IPS-20b (cell line): Measurements from ENCODE around the gene YY1.
"Not testable (repeated sequence)": the region's sequence is repeated elsewhere in the genome, so short reads cannot be mapped to it uniquely, and the experiment has no call there.

Experiments
- H3K27ac ChIP-seq: one replicate; pipeline ENCODE4 v1.5.1; 2013; ENCODE audit warnings: low read length
- H3K27me3 ChIP-seq: 2 replicates; pipeline ENCODE4 v1.6.1; 2013; ENCODE audit warnings: mild to moderate bottlenecking, low read length, inconsistent platforms; ENCODE audit not compliant: insufficient read depth
- H3K36me3 ChIP-seq: 2 replicates; pipeline ENCODE4 v1.6.1; 2013; ENCODE audit warnings: low read depth, mild to moderate bottlenecking, inconsistent platforms, low read length, moderate library complexity; ENCODE audit not compliant: insufficient read depth
- H3K4me1 ChIP-seq: 2 replicates; pipeline ENCODE4 v1.6.1; 2013; ENCODE audit warnings: mild to moderate bottlenecking, control low read depth, inconsistent platforms, low read length, moderate library complexity; ENCODE audit not compliant: insufficient read depth
- H3K4me3 ChIP-seq: 2 replicates; pipeline ENCODE4 v1.5.1; 2013; ENCODE audit warnings: mild to moderate bottlenecking, low read length, inconsistent platforms
- H3K9ac ChIP-seq: 2 replicates; pipeline ENCODE4 v1.6.1; 2013; ENCODE audit warnings: low read depth, mild to moderate bottlenecking, inconsistent platforms, low read length, moderate library complexity
- H3K9me3 ChIP-seq: 2 replicates; pipeline ENCODE4 v1.6.1; 2013; ENCODE audit warnings: mild to moderate bottlenecking, low read depth, low read length, inconsistent platforms; ENCODE audit not compliant: insufficient read depth

The YY1 gene

GRCh38 chr14:100305324-100306100 is 66.6 kb downstream of the YY1 start:
- Histone ChIP-seq H3K4me3 (peak overlapping the region; percentile 95), H3K27ac (peak overlapping the region; percentile 39), H3K9ac (peak overlapping the region; percentile 83), H3K9me3 (no peaks in the 10 kb centered on the region), H3K27me3 (peaks cover 12% of the 10 kb centered on the region; the same call in 1 of the 2 replicates), H3K36me3 (peaks cover 9% of the 10 kb centered on the region; the same call in 1 of the 2 replicates), H3K4me1 (peaks cover 6% of the 10 kb centered on the region)

GRCh38 chr14:100306101-100306997 is 67.4 kb downstream of the YY1 start, which contains the start of gene SLC25A29:
Gene SLC25A29, minus strand, starts transcription at chr14:100306444. Its CDS starts 212 bp downstream, at chr14:100306232.
- peaks cover 12% of the 10 kb centered on the region; the same call in 1 of the 2 replicates for H3K27me3 ChIP-seq
- peak within 1 kb of the TSS; percentile 88 for H3K9ac ChIP-seq
- peaks cover 9% of the 10 kb centered on the region; the same call in 1 of the 2 replicates for H3K36me3 ChIP-seq
- peak within 1 kb of the TSS; percentile 42 for H3K27ac ChIP-seq
- no peaks in the 10 kb centered on the region for H3K9me3 ChIP-seq
- H3K4me3 ChIP-seq = peak within 1 kb of the TSS; percentile 95
- peaks cover 9% of the 10 kb centered on the region for H3K4me1 ChIP-seq

- peak overlapping the region; percentile 88; the same call in 1 of the 2 replicates for H3K9ac ChIP-seq
- H3K27ac ChIP-seq = peak overlapping the region; percentile 42
- H3K4me3 ChIP-seq = peak overlapping the region; percentile 95
- peaks cover 9% of the 10 kb centered on the region for H3K4me1 ChIP-seq
- peaks cover 12% of the 10 kb centered on the region; the same call in 1 of the 2 replicates for H3K27me3 ChIP-seq
- peaks cover 9% of the 10 kb centered on the region; the same call in 1 of the 2 replicates for H3K36me3 ChIP-seq
- H3K9me3 ChIP-seq = no peaks in the 10 kb centered on the region
Measured at GRCh38 chr14:100306998-100307765, 68.2 kb downstream of the YY1 start.

- peak overlapping the region; percentile 95 for H3K4me3 ChIP-seq
Measured at GRCh38 chr14:100307766-100308426, 69.0 kb downstream of the YY1 start.

GRCh38 chr14:100308427-100308792 is 69.5 kb downstream of the YY1 start:
- not testable (repeated sequence) for H3K9ac ChIP-seq, H3K4me1 ChIP-seq, H3K4me3 ChIP-seq, H3K9me3 ChIP-seq, H3K36me3 ChIP-seq, H3K27ac ChIP-seq
- peaks cover 12% of the 10 kb centered on the region; the same call in 1 of the 2 replicates for H3K27me3 ChIP-seq

More at GRCh38 chr14:100307766-100308426, 69.0 kb downstream of the YY1 start:
- Histone ChIP-seq H3K27me3 (peaks cover 12% of the 10 kb centered on the region; the same call in 1 of the 2 replicates), H3K36me3 (peaks cover 5% of the 10 kb centered on the region; the same call in 1 of the 2 replicates), H3K9ac (peak overlapping the region; percentile 88; the same call in 1 of the 2 replicates), H3K27ac (no peak overlapping the region), H3K4me1 (peaks cover 9% of the 10 kb centered on the region), H3K9me3 (no peaks in the 10 kb centered on the region)

GRCh38 chr14:100309028-100309737 is 70.2 kb downstream of the YY1 start:
- Histone ChIP-seq H3K27ac (no peak overlapping the region), H3K9ac (no peak overlapping the region), H3K4me1 (peaks cover 9% of the 10 kb centered on the region), H3K4me3 (no peak overlapping the region), H3K27me3 (peaks cover 12% of the 10 kb centered on the region; the same call in 1 of the 2 replicates), H3K36me3 (0 out of 2 replicates have a peak, but pooled peaks cover 3% of the 10 kb centered on the region), H3K9me3 (no peaks in the 10 kb centered on the region)

GRCh38 chr14:100312110-100312876 is 73.3 kb downstream of the YY1 start:
- H3K9ac ChIP-seq, H3K4me1 ChIP-seq, H3K9me3 ChIP-seq, H3K36me3 ChIP-seq, H3K27me3 ChIP-seq, H3K4me3 ChIP-seq, H3K27ac ChIP-seq: not testable (repeated sequence)

GRCh38 chr14:100312877-100313400 is 74.0 kb downstream of the YY1 start:
- peaks cover 3% of the 10 kb centered on the region for H3K4me1 ChIP-seq
- no peak overlapping the region for H3K4me3 ChIP-seq
- no peaks in the 10 kb centered on the region for H3K9me3 ChIP-seq
- H3K27me3 ChIP-seq = peaks cover 2% of the 10 kb centered on the region; the same call in 1 of the 2 replicates
- H3K36me3 ChIP-seq = no peaks in the 10 kb centered on the region
- no peak overlapping the region for H3K27ac ChIP-seq
- H3K9ac ChIP-seq = no peak overlapping the region

- Histone ChIP-seq H3K27me3 (no peaks in the 10 kb centered on the region), H3K9ac (no peak overlapping the region), H3K36me3 (no peaks in the 10 kb centered on the region), H3K9me3 (no peaks in the 10 kb centered on the region), H3K27ac (no peak overlapping the region), H3K4me1 (peaks cover 3% of the 10 kb centered on the region; the same call in 1 of the 2 replicates), H3K4me3 (no peak overlapping the region)
Measured at GRCh38 chr14:100313464-100314230, 74.7 kb downstream of the YY1 start.
